GM19324 (cell line): ENCODE results near the gene NDUFC2.
"Not testable (repeated sequence)": the region's sequence is repeated elsewhere in the genome, so short reads cannot be mapped to it uniquely, and the experiment has no call there.

Experiments
- ATAC-seq: cut with Tn5 transposase; IDR thresholded peaks from one replicate; pipeline ENCODE4 v1.9.1; 2021; ENCODE audit warnings: mild to moderate bottlenecking, moderate library complexity; ENCODE audit not compliant: unreplicated experiment, low FRiP score

NDUFC2 gene

GRCh38 chr11:78080818-78081495, 1.3 kb upstream of the NDUFC2 start:
- ATAC-seq = no peak

GRCh38 chr11:78080084-78080817, 589 bp upstream of the NDUFC2 start:
- ATAC-seq = no peak

GRCh38 chr11:78078218-78079167, 1.2 kb downstream of the NDUFC2 start:
- no peak for ATAC-seq

- not testable (repeated sequence) for ATAC-seq
These were observed 2.1 kb downstream of the NDUFC2 start for GRCh38 chr11:78077592-78077991.

GRCh38 chr11:78076733-78077403, 2.8 kb downstream of the NDUFC2 start:
- ATAC-seq = no peak

GRCh38 chr11:78074756-78075155, 4.9 kb downstream of the NDUFC2 start:
- no peak for ATAC-seq

GRCh38 chr11:78072455-78072854, 7.2 kb downstream of the NDUFC2 start:
- ATAC-seq = no peak

- no peak for ATAC-seq
These were observed 7.9 kb downstream of the NDUFC2 start for GRCh38 chr11:78071717-78072116.

- no peak for ATAC-seq
These were observed 9.0 kb downstream of the NDUFC2 start for GRCh38 chr11:78070621-78071020.

- ATAC-seq = no peak
These were observed 10.2 kb downstream of the NDUFC2 start for GRCh38 chr11:78069465-78069864.

GRCh38 chr11:78067704-78068103, 12.0 kb downstream of the NDUFC2 start:
- ATAC-seq = no peak

- no peak for ATAC-seq
These were observed 13.2 kb downstream of the NDUFC2 start for GRCh38 chr11:78066471-78066870.

- no peak for ATAC-seq
These were observed 14.5 kb downstream of the NDUFC2 start for GRCh38 chr11:78065203-78065602.

GRCh38 chr11:78063440-78064181, 16.1 kb downstream of the NDUFC2 start, which contains the start of gene THRSP:
THRSP (plus strand) TSS chr11:78063861; CDS start chr11:78063882, 21 bp downstream.
- ATAC-seq = no peak

GRCh38 chr11:78062671-78063070, 17.0 kb downstream of the NDUFC2 start:
- no peak for ATAC-seq

GRCh38 chr11:78061921-78062311, 17.7 kb downstream of the NDUFC2 start:
- no peak for ATAC-seq

- ATAC-seq = no peak
These were observed 18.4 kb downstream of the NDUFC2 start for GRCh38 chr11:78061088-78061920.

- ATAC-seq = no peak
These were observed 19.1 kb downstream of the NDUFC2 start for GRCh38 chr11:78060533-78060932.
